GM12872 (cell line): ENCODE data around the gene ZNF460.

Experiments
- CTCF ChIP-seq: IDR thresholded peaks from 3 replicates; pipeline ENCODE4 v1.5.1; 2011; ENCODE audit warnings: low read depth, mild to moderate bottlenecking, low read length, moderate library complexity; ENCODE audit not compliant: insufficient read depth

ZNF460 gene

GRCh38 chr19:57269515-57270250 lies 10.6 kb upstream of the ZNF460 start:
- no peak for TF ChIP-seq CTCF

DNA sequence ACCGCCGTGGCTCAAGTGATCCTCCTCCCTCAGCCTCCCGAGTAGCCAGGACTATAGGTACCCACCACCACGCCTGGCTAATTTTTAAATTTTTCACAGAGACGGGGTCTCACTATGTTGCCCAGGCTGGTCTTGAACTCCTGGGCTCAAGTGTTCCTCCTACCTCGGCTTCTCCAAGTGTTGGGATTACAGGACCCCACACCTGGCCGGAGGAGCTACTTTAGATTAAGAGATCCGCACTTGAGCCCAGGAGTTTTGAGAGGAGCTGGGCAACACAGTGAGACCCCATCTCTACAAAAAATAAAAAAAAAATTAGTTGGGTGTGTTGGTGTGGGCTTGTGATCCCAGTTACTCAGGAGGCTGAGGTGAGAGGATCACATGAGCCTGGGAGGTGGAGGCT lies 9.0 kb upstream of the ZNF460 start:
- TF ChIP-seq CTCF = no peak

- no peak for TF ChIP-seq CTCF
These were observed 7.3 kb upstream of the ZNF460 start for GRCh38 chr19:57273014-57273413.

GRCh38 chr19:57276430-57276829 lies 3.9 kb upstream of the ZNF460 start:
- TF ChIP-seq CTCF = no peak

GRCh38 chr19:57279418-57280164 lies 694 bp upstream of the ZNF460 start:
- peak; percentile 40; the same call in 1 of the 3 replicates for TF ChIP-seq CTCF

DNA sequence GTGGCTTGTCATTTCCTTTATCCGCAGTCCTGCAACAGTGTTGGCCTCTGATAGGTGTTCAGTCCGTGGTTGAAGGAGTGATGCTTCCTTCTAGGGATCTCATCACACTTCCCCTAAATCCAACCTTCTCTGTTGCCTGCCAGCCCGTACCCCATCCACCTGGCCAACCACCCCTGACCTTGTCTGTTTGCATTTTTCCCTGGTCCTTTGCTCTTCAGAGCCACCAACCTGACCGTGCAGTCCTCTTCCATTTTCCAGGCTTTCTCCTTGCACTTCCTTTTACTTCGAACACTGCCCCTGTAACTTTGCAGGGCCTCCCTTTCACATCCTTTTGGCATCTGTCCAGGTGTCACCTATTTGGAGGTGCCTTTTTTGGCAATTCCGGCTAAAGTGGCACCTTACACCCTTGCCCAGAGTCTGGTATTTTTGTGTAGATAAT lies 696 bp downstream of the ZNF460 start:
- no peak for TF ChIP-seq CTCF

GRCh38 chr19:57282011-57282643 lies 1.8 kb downstream of the ZNF460 start:
- TF ChIP-seq CTCF = no peak
